ENCODE measurements around the gene DRP2. TPM values are rescaled to one million over a fixed set of nuclear protein-coding genes. Genes with fewer than 3 reads are reported as not detected.

The DRP2 gene
- total RNA-seq, 1 experiment from 2014 or later, result 0.64 TPM

GRCh38 chrX:101263766-101264165 lies 44.2 kb downstream of the DRP2 start:
- no peaks in the 10 kb centered on the region for H3K9me2 ChIP-seq (ENCODE audit: insufficient read depth)
- no peaks in the 10 kb centered on the region for H3K4me1 ChIP-seq (ENCODE audit: control insufficient read depth in 1 of 2, insufficient read depth in 2 of 2, low read length in 2 of 2)
- no peaks in the 10 kb centered on the region for H3K9me3 ChIP-seq (ENCODE audit: control insufficient read depth in 1 of 2, insufficient read depth in 1 of 2, low read depth in 1 of 2, low read length in 2 of 2)
- no peak for TF ChIP-seq ZFX (IDR thresholded peaks at IDR 0.05)
- no peak for TF ChIP-seq EZH2 (IDR thresholded peaks at IDR 0.05)
- TF ChIP-seq EZH2phosphoT487 (IDR thresholded peaks at IDR 0.05; ENCODE audit: borderline replicate concordance), result no peak
- no peak overlapping the region for H3K9ac ChIP-seq (ENCODE audit: low read length)
- no peak overlapping the region for H3K27ac ChIP-seq (ENCODE audit: low read depth, low read length)
- intact Hi-C loops (cut with micrococcal nuclease), result no loop called here
- ChIA-PET RAD21 (ENCODE audit: low non-redundant PET in 1 of 2, low total read pairs in 2 of 2, uncharacterized antibody in 2 of 2, unreplicated experiment in 2 of 2) (no interaction called here), POLR2A (no interaction called here), CTCF (no interaction called here)
- H2AFZ ChIP-seq (ENCODE audit: low read depth, low read length, poor library complexity, severe bottlenecking), result no peak overlapping the region
- BruUV-seq (replicated peaks), result no TSS peak
- no peaks in the 10 kb centered on the region for H4K20me1 ChIP-seq (ENCODE audit: insufficient read depth)
- no peaks in the 10 kb centered on the region for H3K36me3 ChIP-seq (ENCODE audit: control insufficient read depth in 1 of 2, insufficient read depth in 2 of 2, low read length in 2 of 2)
- no peak for DNase-seq (ENCODE audit: low read depth, low spot score)
- no peak for ATAC-seq
- H3K79me2 ChIP-seq (ENCODE audit: insufficient read depth, low read length), result no peaks in the 10 kb centered on the region
- H3K27me3 ChIP-seq (ENCODE audit: insufficient read depth, low read length), result no peaks in the 10 kb centered on the region
- H3K4me2 ChIP-seq (ENCODE audit: low read length), result no peak overlapping the region
- H3K4me3 ChIP-seq (replicated peaks in 1 of 2; ENCODE audit: low read depth in 1 of 2, low read length in 2 of 2), result no peak overlapping the region

- CTCF ChIA-PET, result no interaction called here
- no peaks in the 10 kb centered on the region for H3K79me2 ChIP-seq (ENCODE audit: insufficient read depth, low read length)
- H3K36me3 ChIP-seq (ENCODE audit: control insufficient read depth in 1 of 2, insufficient read depth in 2 of 2, low read length in 2 of 2), result no peaks in the 10 kb centered on the region
- DNase-seq (ENCODE audit: low read depth, low spot score), result no peak
- BruUV-seq (replicated peaks), result no TSS peak
- ATAC-seq, result no peak
- no peak overlapping the region for H3K4me3 ChIP-seq (replicated peaks in 1 of 2; ENCODE audit: low read depth in 1 of 2, low read length in 2 of 2)
- H3K4me1 ChIP-seq (ENCODE audit: control insufficient read depth in 1 of 2, insufficient read depth in 2 of 2, low read length in 2 of 2), result no peaks in the 10 kb centered on the region
- no peak overlapping the region for H3K4me2 ChIP-seq (ENCODE audit: low read length)
- intact Hi-C loops (cut with micrococcal nuclease), result no loop called here
- H3K27ac ChIP-seq (ENCODE audit: low read depth, low read length), result no peak overlapping the region
- RAD21 ChIA-PET (ENCODE audit: low non-redundant PET in 1 of 2, low total read pairs in 2 of 2, uncharacterized antibody in 2 of 2, unreplicated experiment in 2 of 2), result no interaction called here
- no peak overlapping the region for H2AFZ ChIP-seq (ENCODE audit: low read depth, low read length, poor library complexity, severe bottlenecking)
- no peaks in the 10 kb centered on the region for H3K9me2 ChIP-seq (ENCODE audit: insufficient read depth)
- POLR2A ChIA-PET, result no interaction called here
- no peak overlapping the region for H3K9ac ChIP-seq (ENCODE audit: low read length)
- H3K27me3 ChIP-seq (ENCODE audit: insufficient read depth, low read length), result no peaks in the 10 kb centered on the region
- H4K20me1 ChIP-seq (ENCODE audit: insufficient read depth), result no peaks in the 10 kb centered on the region
- H3K9me3 ChIP-seq (ENCODE audit: control insufficient read depth in 1 of 2, insufficient read depth in 1 of 2, low read depth in 1 of 2, low read length in 2 of 2), result no peaks in the 10 kb centered on the region
- TF ChIP-seq CEBPB (IDR thresholded peaks at IDR 0.05; ENCODE audit: low read depth), result no peak
- TF ChIP-seq ZFX (IDR thresholded peaks at IDR 0.05), result no peak
- TF ChIP-seq, protein P1, sequence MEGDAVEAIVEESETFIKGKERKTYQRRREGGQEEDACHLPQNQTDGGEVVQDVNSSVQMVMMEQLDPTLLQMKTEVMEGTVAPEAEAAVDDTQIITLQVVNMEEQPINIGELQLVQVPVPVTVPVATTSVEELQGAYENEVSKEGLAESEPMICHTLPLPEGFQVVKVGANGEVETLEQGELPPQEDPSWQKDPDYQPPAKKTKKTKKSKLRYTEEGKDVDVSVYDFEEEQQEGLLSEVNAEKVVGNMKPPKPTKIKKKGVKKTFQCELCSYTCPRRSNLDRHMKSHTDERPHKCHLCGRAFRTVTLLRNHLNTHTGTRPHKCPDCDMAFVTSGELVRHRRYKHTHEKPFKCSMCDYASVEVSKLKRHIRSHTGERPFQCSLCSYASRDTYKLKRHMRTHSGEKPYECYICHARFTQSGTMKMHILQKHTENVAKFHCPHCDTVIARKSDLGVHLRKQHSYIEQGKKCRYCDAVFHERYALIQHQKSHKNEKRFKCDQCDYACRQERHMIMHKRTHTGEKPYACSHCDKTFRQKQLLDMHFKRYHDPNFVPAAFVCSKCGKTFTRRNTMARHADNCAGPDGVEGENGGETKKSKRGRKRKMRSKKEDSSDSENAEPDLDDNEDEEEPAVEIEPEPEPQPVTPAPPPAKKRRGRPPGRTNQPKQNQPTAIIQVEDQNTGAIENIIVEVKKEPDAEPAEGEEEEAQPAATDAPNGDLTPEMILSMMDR (IDR thresholded peaks at IDR 0.05 in 2 of 3, conservative IDR thresholded peaks at IDR 0.05 in 1 of 3; ENCODE audit: borderline replicate concordance in 1 of 3, insufficient read depth in 1 of 3, low read depth in 2 of 3, low read length in 2 of 3), result no peak
- TF ChIP-seq ZNF274 (IDR thresholded peaks at IDR 0.05; ENCODE audit: low read depth, low read length), result no peak
- TF ChIP-seq EGR1 (IDR thresholded peaks at IDR 0.05; ENCODE audit: low read depth), result no peak
- no peak for TF ChIP-seq FOSL1 (IDR thresholded peaks at IDR 0.05; ENCODE audit: low read depth)
- no peak for TF ChIP-seq EZH2 (IDR thresholded peaks at IDR 0.05)
- no peak for TF ChIP-seq SP1 (IDR thresholded peaks at IDR 0.05; ENCODE audit: low read depth)
- TF ChIP-seq TCF7L2 (IDR thresholded peaks at IDR 0.05; ENCODE audit: borderline replicate concordance, extremely low read depth, insufficient read depth, insufficient read length), result no peak
- no peak for TF ChIP-seq CBX3 (IDR thresholded peaks at IDR 0.05; ENCODE audit: low read depth)
- TF ChIP-seq YY1 (IDR thresholded peaks at IDR 0.05; ENCODE audit: extremely low read depth, insufficient replicate concordance, low read depth, low read length), result no peak
- TF ChIP-seq POLR2A (IDR thresholded peaks at IDR 0.05; ENCODE audit: borderline replicate concordance, extremely low read depth, insufficient read depth, insufficient read length), result no peak
- TF ChIP-seq JUND (IDR thresholded peaks at IDR 0.05), result no peak
- TF ChIP-seq, protein P2, sequence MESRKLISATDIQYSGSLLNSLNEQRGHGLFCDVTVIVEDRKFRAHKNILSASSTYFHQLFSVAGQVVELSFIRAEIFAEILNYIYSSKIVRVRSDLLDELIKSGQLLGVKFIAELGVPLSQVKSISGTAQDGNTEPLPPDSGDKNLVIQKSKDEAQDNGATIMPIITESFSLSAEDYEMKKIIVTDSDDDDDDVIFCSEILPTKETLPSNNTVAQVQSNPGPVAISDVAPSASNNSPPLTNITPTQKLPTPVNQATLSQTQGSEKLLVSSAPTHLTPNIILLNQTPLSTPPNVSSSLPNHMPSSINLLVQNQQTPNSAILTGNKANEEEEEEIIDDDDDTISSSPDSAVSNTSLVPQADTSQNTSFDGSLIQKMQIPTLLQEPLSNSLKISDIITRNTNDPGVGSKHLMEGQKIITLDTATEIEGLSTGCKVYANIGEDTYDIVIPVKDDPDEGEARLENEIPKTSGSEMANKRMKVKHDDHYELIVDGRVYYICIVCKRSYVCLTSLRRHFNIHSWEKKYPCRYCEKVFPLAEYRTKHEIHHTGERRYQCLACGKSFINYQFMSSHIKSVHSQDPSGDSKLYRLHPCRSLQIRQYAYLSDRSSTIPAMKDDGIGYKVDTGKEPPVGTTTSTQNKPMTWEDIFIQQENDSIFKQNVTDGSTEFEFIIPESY (IDR thresholded peaks at IDR 0.05; ENCODE audit: extremely low read depth, insufficient replicate concordance, low read length), result no peak
Observed at GRCh38 chrX:101265869-101266428, 46.4 kb downstream of the DRP2 start.
